GM11168 (cell line): Measurements from ENCODE around the gene XRCC4.

Experiments used
- in situ Hi-C: fragments of 300-500 bp; cut with MboI; formaldehyde crosslinking; loops from one replicate; pipeline ENCODE4 v1.12.0; 2022; ENCODE audit warnings: low sequenced_read_pairs; ENCODE audit not compliant: unreplicated experiment

The XRCC4 gene

DNA sequence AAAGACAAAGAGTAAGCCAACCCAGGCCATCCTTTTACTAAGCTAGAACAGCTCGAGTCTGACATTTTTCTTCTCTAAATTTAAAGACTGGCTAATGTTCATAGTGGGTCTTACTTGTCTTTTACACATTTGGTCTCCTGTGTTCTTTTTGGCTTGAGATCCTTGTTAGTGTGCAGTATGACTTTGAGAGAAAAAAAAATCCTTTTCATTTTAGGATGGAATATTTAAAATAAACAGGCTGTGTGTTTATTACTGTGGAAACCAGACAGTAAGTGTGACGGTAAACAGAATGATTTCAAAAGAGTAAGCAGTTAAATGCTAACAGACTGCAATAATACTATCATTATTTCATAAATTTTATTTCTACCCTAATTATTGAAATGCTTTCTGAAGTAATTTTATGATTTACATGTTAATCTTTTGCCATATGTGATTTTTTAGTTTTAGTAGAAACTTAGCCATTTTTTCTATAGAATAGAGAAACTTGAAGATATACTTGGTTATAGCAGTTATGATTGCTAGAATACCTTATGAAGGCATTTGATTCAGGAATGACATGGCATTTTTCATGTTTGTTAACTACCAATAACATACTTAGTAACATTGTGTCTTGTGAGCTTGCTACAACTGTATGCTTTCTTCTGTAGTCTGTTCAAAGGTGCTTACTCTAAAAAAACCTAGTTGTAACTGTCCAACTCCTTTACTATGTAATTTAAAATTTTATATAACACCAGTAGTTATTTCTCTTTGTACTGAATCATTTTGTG, 92.4 kb downstream of the XRCC4 start:
- in situ Hi-C loops: no loop called here

DNA sequence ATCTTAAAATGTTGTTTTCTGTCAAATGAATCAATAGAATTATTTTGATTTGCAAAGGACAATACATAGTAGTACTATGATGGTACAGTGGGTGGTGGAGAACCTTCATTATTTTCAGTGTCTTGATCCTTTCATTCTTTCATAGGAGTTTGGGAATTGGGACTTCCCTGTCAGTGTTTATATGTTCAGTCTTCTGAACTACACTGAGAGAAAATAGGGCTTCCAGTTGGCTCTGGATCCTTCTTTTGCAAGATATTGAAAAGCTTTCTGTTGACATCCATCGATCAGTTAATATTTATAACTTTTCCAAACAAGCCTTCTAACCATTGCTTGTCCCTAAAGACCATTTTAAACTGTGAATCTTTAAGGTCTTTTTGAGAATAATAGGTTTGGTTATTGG, 94.7 kb downstream of the XRCC4 start:
- in situ Hi-C loops: no loop called here

DNA sequence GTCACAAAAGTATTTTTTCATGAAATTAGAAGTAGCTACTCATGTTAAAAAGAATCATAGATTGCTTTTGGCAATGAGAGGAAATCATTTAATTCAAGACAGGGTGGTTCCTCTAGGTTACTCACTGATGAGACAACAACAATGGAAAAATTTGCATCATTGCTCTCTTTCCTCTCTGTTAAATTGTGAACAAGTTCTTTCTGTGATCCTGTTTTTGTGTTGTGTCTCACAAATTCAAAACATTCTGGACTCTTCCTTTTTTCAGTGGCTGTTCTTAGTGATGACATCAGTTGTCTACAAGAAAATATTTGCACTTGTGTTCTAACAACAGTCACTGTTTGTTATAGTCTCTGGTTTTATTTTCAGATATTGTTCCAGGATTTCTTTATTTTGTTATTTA, 95.3 kb downstream of the XRCC4 start:
- in situ Hi-C loops: no loop called here

DNA sequence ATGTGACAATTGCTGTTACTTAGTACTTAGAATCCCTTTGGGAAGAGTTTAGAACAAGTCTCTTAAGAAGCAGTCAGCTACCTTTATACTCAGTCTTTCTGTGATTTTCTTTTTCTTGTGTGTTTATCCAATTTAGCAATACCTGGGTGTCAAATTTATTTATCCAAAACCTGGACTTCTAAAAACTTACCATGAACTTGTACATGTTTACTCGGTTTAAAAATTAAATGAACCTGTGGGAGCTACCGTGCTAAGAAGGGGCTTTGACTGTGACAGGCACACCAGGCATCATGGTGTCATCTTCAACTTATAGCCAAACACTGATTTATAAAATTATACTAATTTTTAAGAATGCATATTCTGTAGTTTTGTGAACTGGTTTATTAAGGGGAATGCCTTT, 96.5 kb downstream of the XRCC4 start:
- in situ Hi-C loops: no loop called here

DNA sequence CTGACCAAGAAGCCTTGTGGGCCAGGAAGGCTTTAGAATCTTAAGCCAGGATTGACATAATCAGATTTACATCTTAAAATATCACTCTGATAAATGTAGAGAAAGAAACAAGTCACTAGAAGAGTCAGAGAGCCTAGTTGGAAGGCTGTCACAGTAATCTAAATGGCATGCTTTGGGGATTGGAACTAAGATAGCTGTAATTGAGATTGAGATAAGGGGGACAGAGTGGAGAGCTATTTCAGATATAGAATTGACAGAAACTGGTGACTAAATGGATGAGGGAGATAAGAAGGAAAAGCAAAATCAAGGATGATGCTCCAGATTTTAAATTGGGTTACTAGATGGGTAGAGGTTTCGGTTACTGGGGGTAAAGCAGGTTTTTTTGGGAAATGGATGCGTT, 100.5 kb downstream of the XRCC4 start:
- in situ Hi-C loops: no loop called here

DNA sequence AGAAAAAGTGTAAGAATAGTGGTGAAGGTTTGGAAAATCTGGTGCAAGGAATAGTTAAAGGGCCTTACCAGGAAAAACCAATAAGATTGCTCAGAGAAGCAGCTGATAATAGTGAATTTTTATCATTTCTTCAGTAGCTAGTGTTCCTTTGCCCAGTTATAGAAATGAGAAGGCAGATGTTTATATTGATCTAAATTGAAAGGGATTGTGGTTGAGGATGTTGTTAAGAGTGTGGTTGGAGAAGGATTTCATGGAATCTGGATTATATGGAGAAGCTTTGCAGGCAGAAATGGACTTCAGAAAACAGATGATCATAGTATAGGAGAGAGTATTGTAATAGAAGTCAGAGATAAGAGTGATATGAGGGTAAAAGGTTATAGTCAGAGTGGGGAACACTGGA, 102.6 kb downstream of the XRCC4 start:
- in situ Hi-C loops: no loop called here

DNA sequence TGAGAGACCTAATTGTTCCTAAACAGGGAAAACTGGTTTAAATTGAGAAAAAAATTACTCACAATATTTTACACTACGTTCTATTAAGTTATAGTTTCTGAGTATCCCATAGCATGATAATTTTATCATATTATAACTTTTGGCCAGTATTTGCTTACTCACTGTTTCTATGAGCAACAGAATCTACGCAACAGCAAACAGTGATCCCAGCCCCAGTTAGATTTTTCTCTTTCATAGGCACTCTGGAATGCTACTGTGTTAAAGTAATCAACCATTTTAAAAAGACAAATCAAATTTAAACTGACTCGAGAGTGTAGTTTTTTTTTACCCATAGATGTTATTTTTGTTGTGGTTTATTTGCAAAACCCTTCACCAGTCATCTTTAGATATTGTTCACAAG, 107.2 kb downstream of the XRCC4 start:
- in situ Hi-C loops: no loop called here

DNA sequence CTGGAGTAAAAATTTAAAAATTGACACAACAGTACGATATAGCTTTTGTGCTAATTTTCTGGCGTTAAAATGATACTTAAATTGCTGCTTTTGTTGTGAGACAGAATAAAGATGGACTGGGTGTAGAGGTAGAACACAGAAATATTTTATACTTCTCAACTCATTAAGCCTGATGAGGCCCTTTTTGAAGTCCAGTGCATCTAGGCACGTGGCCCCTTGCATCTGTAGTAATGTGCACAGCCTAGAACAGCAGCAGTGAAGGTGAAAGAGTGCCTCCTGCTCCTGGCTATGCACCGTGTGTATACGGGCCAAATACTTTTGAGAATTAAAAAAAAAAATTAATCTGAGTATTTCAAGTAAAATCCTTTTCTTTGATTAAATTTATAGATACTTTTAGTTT, 115.6 kb downstream of the XRCC4 start:
- in situ Hi-C loops: no loop called here

DNA sequence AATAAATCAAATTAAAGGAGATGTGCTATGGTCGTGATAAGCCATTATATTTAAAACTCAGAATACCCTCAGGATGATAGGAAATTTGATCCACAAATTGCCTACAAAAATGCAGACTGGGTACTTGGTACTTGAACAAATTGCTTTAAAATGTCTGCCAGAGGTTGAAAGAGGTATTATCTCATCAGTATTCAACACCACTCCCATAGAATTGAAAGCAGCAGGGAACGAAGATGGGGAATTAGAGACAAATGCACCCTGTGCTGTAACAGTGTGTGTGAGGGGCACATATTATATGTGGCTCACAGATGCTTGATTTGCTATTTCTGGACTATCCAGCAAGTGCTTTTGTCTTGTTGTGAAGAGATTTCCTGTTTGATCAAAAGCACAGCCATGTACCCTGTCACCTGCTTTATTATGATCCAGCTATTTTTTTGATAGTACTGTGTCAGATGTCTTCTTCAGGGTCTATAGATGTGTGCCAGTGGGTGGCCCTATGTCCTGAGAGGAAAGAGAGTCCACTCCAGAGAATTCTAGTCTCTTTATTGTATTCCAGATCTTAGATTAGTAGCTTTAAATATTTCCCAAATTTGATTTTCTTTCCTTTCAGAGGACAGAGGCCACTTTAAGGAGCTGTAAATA, 120.1 kb downstream of the XRCC4 start:
- in situ Hi-C loops: no loop called here

DNA sequence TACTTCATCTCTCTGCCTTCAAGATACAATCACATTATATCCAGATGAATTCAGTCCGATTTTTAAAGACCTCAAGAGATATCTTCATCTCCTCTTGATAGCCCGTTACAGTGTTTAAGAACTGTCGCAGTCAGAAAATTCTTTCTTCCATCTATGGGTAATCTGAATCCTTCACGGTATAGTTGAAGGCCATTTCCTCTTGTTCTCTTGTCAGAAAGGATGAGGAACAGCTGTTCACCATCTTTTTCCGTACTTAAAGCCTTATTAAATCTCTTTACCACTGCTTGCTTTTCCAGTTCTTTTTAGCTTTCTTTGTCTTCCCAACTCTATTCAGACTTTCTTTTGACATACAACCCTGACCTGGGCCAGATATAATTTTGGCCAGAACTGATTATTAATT, 121.8 kb downstream of the XRCC4 start:
- in situ Hi-C loops: no loop called here

DNA sequence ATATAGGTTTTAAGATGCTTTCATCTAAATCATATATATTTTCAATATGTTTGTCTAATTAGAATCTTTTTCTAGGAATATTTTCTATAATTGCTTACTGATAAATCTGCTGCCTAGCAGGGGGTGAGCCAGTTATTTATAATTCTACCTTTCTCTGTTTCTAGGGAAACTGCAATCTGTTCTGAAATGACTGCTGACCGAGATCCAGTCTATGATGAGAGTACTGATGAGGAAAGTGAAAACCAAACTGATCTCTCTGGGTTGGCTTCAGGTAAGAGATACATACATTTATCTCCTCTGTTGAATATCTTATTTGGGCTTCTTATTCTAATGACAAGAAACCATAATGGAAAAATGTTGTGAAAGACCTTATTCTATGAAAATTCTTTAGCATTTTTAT, 127.3 kb downstream of the XRCC4 start:
- in situ Hi-C loops: no loop called here

DNA sequence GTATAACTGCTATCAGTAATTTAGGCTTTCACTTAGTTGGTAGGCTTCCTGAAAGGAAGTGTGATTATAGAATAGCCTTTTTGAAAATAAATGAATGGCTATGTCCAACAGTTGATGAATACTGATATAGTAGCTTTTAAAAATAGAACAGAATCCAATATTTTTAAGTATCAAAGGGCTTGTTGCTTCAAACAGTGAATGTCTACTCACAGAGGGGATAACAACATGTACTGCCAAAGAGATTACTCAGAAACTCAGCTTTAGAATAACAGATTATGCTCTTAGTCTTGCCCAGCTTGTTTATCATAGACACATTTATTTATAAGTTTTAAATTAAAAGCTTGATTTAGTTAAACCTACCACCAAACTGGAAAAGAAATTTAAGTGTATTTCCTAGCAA, 132.6 kb downstream of the XRCC4 start:
- in situ Hi-C loops: no loop called here

DNA sequence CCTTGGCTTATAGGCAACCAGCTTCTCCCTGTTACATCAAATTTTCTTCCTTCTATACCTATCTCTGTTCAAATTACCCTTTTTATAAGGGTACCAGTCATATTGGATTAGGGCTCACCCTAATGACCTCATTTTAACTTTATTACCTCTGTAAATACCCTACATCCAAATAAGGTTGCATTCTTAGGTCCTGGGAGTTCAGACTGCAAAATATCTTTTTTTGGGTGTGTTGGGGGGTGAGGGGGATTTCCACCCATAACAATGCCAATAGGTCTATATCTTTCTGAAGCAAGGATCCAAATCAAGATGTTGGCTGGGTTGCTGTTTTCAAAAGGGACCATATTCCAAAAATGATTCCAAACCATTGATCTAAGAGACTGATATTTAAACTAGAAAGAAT, 141.7 kb downstream of the XRCC4 start:
- in situ Hi-C loops: no loop called here

DNA sequence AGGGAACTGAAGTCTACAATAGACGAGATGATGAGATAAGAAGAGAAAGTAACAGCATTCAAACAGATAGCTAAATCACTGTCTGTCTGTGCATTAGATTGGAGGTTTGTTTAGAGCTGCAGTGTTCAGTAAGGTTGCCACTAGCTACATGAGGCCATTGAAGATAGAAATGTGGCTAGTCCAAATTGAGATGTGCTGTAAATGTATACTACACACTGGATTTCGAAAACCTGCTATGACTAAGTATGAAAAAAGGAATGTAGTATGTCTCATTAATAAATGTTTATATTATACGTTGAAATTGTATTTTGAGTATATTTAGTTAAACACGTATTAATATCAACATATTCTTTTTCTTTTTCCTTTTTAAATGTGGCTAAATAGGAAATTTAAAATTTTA, 142.1 kb downstream of the XRCC4 start:
- in situ Hi-C loops: no loop called here

DNA sequence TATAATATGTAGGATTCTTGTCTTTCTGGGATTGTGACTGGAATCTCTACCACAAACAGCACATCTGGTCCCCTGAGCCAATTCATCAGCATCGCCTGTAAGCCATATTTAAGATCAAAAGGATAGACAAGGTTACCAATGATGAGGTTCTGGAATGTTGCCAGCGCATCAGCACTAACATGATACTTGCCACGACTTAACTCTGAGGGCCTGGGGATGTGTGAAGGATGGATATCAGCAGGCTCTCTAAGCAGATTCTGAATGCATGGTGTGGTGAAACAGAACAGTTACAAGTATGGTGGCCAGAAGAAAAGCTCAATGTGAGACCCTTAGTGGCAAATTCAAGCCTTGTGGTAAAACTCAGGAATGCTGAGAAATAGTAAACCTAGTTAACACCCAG, 143.0 kb downstream of the XRCC4 start:
- in situ Hi-C loops: no loop called here

DNA sequence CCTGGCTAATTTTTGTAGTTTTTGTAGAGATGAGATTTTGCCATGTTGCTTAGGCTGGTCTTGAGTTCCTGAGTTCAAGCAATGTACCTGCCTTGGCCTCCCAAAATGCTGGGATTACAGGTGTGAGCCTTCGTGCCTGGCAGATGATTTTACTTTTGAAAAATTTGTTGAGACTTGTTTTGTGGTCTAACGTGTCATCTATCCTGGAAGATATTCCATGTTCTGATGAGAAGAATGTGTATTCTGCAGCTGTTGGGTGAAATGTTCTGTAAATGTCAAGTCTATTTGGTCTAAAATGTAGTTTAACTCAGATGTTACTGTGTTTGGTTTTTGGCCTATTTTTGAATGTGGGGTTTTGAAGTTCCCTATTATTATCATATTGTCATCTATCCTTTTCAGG, 145.6 kb downstream of the XRCC4 start:
- in situ Hi-C loops: no loop called here

DNA sequence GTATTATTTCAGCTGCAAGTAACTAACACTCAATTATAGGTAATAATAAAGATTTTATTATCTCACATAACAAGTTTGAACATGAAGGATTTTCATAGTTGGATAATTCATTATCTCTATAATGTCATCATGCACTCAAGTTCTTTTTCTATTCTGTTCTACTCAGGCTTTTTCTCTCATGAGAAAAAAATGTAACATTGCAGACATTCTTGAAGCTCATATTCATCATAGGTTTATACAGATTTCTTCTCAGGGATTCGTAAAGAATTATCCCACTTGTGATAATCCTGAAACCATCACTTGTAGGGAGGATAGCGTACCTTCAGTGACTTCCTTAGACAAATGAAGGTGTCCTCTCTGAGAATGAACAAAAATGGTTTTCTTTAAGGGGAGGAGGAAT, 150.3 kb downstream of the XRCC4 start:
- in situ Hi-C loops: no loop called here

DNA sequence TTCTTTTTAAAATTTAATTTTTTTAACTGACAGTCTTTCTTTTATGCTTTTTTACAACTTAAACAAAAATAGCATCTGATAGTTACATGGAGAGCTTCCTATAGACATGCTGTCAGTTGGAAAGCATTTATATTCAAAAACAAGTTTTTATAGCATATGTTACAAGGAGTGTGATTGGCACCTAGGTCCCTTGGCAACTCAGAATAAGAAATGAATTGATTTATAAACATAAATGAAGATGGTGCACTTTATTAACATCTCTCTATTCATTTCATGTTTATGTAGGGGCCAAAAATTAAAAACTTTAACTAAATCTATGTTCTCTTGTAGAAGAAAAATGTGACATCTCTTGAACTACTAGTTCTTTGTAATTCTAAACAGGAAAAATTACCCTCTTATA, 153.2 kb downstream of the XRCC4 start:
- in situ Hi-C loops: no loop called here

DNA sequence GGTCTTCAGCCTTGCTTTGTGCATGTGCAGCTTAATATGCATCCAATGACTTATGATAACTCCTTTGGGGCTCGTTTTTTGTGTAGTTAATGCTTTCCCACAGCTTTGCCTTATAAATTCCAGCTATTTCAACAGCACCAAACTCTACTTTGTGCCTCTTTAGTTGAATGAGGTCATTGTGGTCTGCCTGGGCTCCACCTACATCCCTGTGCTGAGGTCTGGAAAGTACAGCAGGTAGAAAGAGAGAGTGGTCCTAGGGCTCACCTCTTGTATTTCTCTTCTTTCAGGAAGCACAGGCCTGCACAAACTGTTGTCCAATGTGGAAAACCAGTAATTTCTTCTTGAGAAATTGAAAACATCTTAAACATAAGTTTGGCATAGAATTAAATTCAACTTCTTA, 167.2 kb downstream of the XRCC4 start:
- in situ Hi-C loops: no loop called here

DNA sequence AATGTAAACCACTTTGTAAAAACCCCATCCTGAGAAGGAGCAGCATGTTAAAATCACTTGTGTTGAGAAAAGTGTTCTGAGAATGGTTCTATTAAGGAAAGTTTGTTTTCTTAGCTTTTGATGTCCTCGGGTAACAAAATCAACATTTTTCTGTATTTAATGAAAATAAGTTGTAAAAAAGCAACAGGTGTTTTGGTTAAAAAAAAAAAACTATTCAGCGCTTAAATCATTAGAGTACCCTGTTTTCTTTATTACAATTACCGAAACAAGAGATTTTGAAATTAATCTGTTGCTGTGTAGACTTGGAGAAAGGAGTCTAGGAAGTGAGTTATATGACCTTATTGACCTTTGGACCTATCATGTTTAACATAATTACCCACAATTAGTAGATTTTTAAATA, 167.7 kb downstream of the XRCC4 start:
- in situ Hi-C loops: no loop called here

DNA sequence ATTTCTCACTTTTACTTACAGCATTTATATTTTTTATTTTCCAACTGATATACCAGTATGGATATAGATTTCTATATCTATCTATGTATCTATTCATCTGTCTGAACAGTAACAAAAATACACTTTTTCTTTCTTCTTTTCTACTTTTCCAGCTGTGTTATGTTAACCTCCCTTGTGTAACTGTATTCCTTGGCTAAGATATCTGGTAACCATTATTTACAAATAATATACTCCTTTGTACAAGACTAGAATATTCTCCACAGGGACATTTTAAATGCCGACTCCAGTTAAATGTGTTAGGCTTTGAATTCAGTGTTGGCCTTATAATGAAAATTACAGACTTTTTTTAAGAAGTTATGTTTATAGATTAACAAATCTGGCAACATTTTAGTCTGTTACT, 168.7 kb downstream of the XRCC4 start:
- in situ Hi-C loops: no loop called here

DNA sequence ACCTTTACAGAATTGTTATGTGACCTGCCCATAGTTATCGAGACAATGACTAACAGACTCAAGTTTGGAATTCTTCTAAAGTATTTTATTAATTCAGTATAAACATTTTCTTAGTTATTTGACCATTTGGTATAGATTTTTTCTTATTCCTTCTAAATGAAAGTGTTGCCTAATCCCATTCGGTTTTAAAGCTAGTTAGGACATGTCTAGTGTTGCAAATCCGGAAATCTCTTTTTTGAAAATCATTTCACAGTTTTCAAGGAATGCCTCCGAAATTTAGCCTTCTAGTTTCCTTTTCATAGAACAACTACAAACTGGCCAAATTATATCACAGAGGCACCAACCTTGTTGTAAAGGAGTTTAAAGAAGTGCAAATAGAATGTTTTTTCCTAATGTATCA, 171.8 kb downstream of the XRCC4 start:
- in situ Hi-C loops: no loop called here
